SH-SY5Y (cell line): ENCODE results near the gene INF2.

Experiments
- GATA2 ChIP-seq: IDR thresholded peaks from 2 replicates; pipeline ENCODE4 v1.6.1; 2011; ENCODE audit warnings: mild to moderate bottlenecking, low read depth, low read length
- GATA3 ChIP-seq: IDR thresholded peaks from 2 replicates; pipeline ENCODE4 v1.6.1; 2011; ENCODE audit warnings: low read depth, mild to moderate bottlenecking, low read length, moderate library complexity

DNA sequence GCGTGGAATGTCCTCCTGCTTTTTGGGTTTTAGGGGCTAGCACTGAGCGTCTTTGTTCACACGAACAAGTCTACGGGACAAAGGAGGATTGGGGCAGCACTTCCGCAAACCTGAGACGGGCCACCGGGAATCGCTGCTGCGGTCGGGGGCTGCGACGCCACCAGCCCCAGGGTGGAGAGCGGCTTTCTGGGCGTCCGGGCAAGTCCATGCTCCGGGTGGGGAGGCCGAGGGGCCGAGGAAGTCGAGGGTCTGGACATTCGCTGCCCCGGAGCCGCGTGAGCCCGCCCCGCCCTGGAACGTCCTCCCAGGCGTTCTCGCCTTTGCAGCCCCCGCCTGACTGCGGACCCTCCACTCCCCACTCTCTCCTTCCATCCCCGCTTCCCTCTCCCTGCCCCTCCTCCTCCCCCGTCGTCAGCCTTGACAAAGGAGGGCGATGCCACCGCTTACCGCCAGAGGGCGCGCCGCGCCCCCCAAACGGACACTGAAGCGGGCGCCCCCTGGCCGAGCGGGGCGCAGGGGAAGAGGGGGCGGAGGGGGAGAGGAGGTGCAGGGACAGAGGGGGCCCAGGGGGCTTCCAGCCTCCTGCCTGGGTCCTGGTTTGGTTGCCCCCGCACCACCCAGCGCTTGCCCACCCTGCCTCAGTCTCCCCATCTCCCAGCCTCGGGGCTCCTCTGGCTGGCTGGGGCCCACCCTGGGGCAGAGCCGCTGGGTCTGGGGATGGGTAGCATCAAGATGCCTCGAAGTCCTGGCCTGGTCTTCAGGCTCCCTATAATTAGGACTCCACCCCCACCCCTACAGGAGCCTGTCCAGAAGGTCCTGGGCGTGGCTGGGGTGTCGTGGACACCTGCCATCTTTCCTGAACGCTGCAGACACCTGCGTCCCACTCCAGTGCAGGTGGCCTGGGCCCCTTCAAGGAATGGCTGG, 39.1 kb upstream of the INF2 start:
- TF ChIP-seq GATA2, result no peak
- TF ChIP-seq GATA3, result no peak
